Body of pancreas (tissue), 4 donors: ENCODE measurements around the gene CLN5. TPM values are rescaled to one million over a fixed set of nuclear protein-coding genes. Genes with fewer than 3 reads are reported as not detected.

Experiments used
- ATAC-seq: fragments of 150-250 bp; one replicate; pipeline ENCODE4 v1.9.1; 2016
- DNase-seq, 4 donors: peaks; one replicate each; pipeline ENCODE4 v3.0.0-alpha.2; 2019
- H3K27ac ChIP-seq, 4 donors: fragments of 200-600 bp; sonication (generic); 1 replicate in 3 of 4; 2 replicates in 1 of 4; pipeline versions ENCODE4 v1.5.1 to v1.6.1; 2016 to 2019; ENCODE audit warnings: mild to moderate bottlenecking in 1 of 4, mixed read lengths in 1 of 4, moderate library complexity in 1 of 4
- H3K27me3 ChIP-seq, 2 donors: fragments of 200-600 bp; sonication (generic); one replicate each; pipeline ENCODE4 v1.6.0; 2016; ENCODE audit warnings: mild to moderate bottlenecking in 1 of 2
- H3K36me3 ChIP-seq, 2 donors: fragments of 200-600 bp; sonication (generic); replicated peaks in 1 of 2; 2 replicates each; pipeline ENCODE4 v1.5.1; 2016; ENCODE audit warnings: low read depth in 2 of 2; ENCODE audit not compliant: insufficient read depth in 1 of 2
- H3K4me1 ChIP-seq: fragments of 200-600 bp; sonication (generic); one replicate; pipeline ENCODE4 v1.6.0; 2016
- H3K4me3 ChIP-seq, 2 donors: fragments of 200-600 bp; sonication (generic); 1 replicate in 1 of 2; 2 replicates in 1 of 2; pipeline ENCODE4 v1.5.1; 2016 to 2019
- H3K9me3 ChIP-seq, 3 donors: fragments of 200-600 bp; sonication (generic); 1 replicate in 2 of 3; 2 replicates in 1 of 3; pipeline ENCODE4 v1.5.1; 2016
- POLR2A ChIP-seq, 3 donors: fragments of 450-650 bp; IDR thresholded peaks; one replicate each; pipeline ENCODE4 v1.6.1; 2016; ENCODE audit warnings: antibody characterized with exemption in 3 of 3, mild to moderate bottlenecking in 2 of 3
- WGBS, 2 donors: methylation state at CpG; one replicate each; pipeline ENCODE4 v1.1.5; 2017; 5-methylcytosine and 5-hydroxymethylcytosine counted together
- intact Hi-C: fragments of 100-400 bp; cut with DNase I; formaldehyde crosslinking; loops from one replicate; pipeline ENCODE4 v1.15.1; 2023
- total RNA-seq, 2 donors: library from RNA; depleted of rRNA; stranded (reverse); fragments of >200 nt; gene quantifications; one replicate each; pipeline ENCODE4 v1.1.0, GENCODE V29; 2016
- TF ChIP-seq, protein P1 (sequence below), 7 experiments: fragments of 450-650 bp in 4 of 7; fragments of 200-600 bp in 3 of 7; sonication (generic) in 3 of 7; IDR thresholded peaks; one replicate each; pipeline ENCODE4 v1.5.1; 2016 to 2019; ENCODE audit warnings: antibody characterized with exemption in 7 of 7

The CLN5 gene
- total RNA-seq, 2 donors from 2014 or later: 18.1 to 29.8 TPM

DNA sequence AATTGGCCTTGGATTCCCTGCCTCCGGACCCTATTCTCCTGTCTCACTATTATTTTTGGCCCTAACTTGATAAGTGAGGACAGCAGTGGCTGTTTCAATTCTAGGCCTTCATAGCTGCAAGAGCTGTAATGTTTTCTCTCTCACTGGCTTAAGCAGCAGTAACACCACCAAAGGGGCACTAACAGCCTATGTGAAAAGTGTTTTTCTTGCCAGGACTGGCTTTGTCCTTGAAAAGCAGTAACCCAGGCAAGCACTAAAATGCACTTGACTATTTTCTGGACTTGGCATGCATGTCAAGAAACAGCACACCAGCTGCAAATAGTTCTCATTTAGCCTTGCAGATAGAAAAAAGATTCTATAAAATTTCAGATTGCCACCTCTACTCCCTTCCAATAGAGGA is 44.4 kb downstream of the CLN5 start:
- H3K27ac ChIP-seq: no peak overlapping the region
- intact Hi-C loops: no loop called here
- H3K9me3 ChIP-seq: no peaks in the 10 kb centered on the region
- H3K27me3 ChIP-seq: no peaks in the 10 kb centered on the region
- DNase-seq: no peak
- H3K4me3 ChIP-seq: no peak overlapping the region
- H3K4me1 ChIP-seq: peaks cover 10% of the 10 kb centered on the region
- WGBS, 2 donors: 37 to 40% methylated on average over 1 of the region's 1 CpG
- TF ChIP-seq, protein P1, sequence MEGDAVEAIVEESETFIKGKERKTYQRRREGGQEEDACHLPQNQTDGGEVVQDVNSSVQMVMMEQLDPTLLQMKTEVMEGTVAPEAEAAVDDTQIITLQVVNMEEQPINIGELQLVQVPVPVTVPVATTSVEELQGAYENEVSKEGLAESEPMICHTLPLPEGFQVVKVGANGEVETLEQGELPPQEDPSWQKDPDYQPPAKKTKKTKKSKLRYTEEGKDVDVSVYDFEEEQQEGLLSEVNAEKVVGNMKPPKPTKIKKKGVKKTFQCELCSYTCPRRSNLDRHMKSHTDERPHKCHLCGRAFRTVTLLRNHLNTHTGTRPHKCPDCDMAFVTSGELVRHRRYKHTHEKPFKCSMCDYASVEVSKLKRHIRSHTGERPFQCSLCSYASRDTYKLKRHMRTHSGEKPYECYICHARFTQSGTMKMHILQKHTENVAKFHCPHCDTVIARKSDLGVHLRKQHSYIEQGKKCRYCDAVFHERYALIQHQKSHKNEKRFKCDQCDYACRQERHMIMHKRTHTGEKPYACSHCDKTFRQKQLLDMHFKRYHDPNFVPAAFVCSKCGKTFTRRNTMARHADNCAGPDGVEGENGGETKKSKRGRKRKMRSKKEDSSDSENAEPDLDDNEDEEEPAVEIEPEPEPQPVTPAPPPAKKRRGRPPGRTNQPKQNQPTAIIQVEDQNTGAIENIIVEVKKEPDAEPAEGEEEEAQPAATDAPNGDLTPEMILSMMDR (IDR thresholded peaks at IDR 0.05): no peak
- no peak for TF ChIP-seq POLR2A (IDR thresholded peaks at IDR 0.05)
- H3K36me3 ChIP-seq: no peaks in the 10 kb centered on the region
- ATAC-seq: no peak

DNA sequence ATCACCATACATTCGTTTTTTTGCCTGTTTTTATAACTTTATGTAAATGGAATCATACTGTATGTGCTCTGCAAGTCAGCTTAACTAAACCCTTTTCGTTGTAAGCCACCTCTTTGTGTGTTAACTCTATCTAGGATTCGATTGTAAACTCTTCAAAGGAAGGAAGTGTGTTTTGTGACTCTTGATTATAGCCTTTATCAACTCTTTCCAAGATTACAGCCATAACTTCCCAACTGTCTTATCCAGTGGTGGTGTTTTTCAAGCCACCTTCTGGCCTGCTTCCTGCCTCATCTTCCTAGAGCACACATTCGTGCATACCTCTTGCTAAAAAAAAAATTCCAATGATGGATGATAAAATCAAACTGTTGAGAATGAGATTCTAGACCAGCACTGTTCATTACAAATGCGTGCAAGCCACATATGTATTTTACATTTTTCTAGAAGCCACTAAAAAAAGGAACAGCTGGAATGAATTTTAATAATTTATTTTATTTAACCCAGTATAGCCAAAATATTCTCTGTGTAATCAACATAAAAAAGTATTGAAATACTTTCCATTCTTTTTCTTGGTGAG is 47.1 kb downstream of the CLN5 start:
- Histone ChIP-seq H3K4me1 (peaks cover 10% of the 10 kb centered on the region), H3K36me3 (no peaks in the 10 kb centered on the region), H3K27ac (no peak overlapping the region), H3K27me3 (no peaks in the 10 kb centered on the region), H3K9me3 (no peaks in the 10 kb centered on the region), H3K4me3 (no peak overlapping the region)
- intact Hi-C loops: no loop called here
- no peak for DNase-seq
- TF ChIP-seq POLR2A (IDR thresholded peaks at IDR 0.05): no peak
- 52 to 65% methylated on average over 5 of the region's 5 CpGs for WGBS, 2 donors
- ATAC-seq: no peak

DNA sequence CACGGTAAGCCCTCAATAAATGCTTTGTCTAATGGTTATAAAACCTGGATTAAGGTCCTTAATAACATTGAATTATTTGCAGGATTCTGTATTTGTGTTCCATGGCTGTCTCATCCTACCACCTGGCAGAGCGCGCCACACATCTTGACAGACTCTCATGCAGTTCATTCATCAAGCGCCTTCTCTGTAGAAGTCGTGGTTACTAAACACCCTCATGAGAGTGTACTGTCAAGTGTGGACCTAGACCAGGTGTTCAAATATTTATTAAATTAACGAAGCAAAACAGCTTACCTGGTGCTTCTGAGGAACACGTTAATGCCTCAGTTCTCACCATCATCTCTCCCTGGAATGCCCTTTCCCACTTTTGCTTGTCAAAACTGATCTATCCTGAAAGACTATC is 48.2 kb downstream of the CLN5 start:
- no peak for ATAC-seq
- 48 to 61% methylated on average over 7 of the region's 7 CpGs for WGBS, 2 donors
- intact Hi-C loops: no loop called here

DNA sequence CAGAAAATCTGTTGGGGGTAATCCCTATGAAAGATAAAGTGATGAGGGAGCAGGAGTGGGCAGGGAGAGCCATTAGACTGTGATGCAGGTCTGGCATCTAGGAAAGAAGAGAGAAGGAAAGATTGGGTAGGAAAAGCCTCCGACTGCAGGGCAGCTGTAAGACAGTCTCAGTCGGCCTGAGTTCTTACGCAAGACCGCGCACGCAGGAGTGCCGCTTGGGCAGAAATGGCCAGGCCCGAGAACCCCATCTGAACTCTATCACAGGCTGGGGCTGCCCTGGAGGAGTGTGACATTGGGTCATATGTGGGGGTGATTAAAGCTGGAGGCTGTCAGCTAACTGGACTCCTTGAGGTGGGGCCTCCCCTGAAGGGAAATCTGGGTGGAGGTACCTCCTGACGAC is 49.0 kb downstream of the CLN5 start:
- Histone ChIP-seq H3K4me3 (no peak overlapping the region), H3K27ac (no peak overlapping the region), H3K36me3 (no peaks in the 10 kb centered on the region), H3K9me3 (no peaks in the 10 kb centered on the region), H3K4me1 (peaks cover 10% of the 10 kb centered on the region), H3K27me3 (no peaks in the 10 kb centered on the region)
- no peak for DNase-seq
- TF ChIP-seq, protein P1 (IDR thresholded peaks at IDR 0.05): no peak
- TF ChIP-seq POLR2A (IDR thresholded peaks at IDR 0.05): no peak
- WGBS, 2 donors: 92 to 96% methylated on average over 8 to 9 of the region's 9 CpGs
- no peak for ATAC-seq
- intact Hi-C loops: no loop called here

More for the DNA sequence above, 48.2 kb downstream of the CLN5 start:
- Histone ChIP-seq H3K27me3 (no peaks in the 10 kb centered on the region), H3K36me3 (no peaks in the 10 kb centered on the region), H3K9me3 (no peaks in the 10 kb centered on the region), H3K4me1 (peaks cover 10% of the 10 kb centered on the region), H3K4me3 (no peak overlapping the region), H3K27ac (no peak overlapping the region)
- DNase-seq: peak in 1 of 4 donors; percentile 23
- TF ChIP-seq POLR2A (IDR thresholded peaks at IDR 0.05): no peak
- TF ChIP-seq, protein P1 (IDR thresholded peaks at IDR 0.05): no peak

DNA sequence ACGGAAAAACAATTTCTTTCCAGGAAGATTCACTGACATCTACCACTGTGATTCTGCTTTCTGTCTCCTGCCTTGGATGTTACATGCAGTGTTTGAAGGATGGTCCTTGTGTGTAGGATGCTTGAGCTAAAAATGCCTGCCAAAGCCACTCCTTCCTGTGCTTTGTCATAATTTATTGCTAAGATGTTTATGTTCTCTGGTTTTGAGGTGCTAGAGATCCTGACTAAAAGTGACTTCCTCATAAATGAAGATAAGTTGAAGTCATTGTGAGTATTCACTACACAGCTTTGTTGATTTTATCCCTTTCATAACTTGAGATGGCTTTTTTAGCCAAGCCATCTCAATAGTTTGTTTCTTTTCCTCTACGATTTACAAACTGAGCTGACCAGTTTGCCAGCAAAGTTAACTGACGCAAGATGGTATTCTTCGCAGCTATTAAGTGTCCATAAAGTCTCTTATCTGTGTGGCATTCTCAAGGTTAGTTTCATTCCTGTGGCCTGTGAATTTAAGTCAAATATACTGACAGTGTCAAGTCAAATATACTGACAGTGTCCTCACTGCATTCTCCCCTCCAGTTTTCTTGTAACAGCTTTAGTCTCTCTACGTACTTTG is 50.8 kb downstream of the CLN5 start:
- Histone ChIP-seq H3K36me3 (no peaks in the 10 kb centered on the region), H3K4me3 (no peak overlapping the region), H3K27me3 (no peaks in the 10 kb centered on the region), H3K9me3 (no peaks in the 10 kb centered on the region), H3K27ac (no peak overlapping the region), H3K4me1 (peaks cover 4% of the 10 kb centered on the region)
- intact Hi-C loops: no loop called here
- no peak for TF ChIP-seq POLR2A (IDR thresholded peaks at IDR 0.05)
- TF ChIP-seq, protein P1 (IDR thresholded peaks at IDR 0.05): no peak
- WGBS, 2 donors: 81 to 82% methylated on average over 5 of the region's 5 CpGs
- DNase-seq (no peak), ATAC-seq (no peak)
